Transverse colon (tissue), 4 donors: ENCODE measurements around the gene EDNRB.

Experiments
- CTCF ChIP-seq, 5 experiments: fragments of 200-600 bp in 3 of 5; fragments of 450-650 bp in 2 of 5; sonication (generic) in 3 of 5; IDR thresholded peaks; 1 replicate in 2 of 5; 2 replicates in 3 of 5; pipeline ENCODE4 v1.5.1; 2016 to 2017; ENCODE audit warnings: antibody characterized with exemption in 5 of 5, inconsistent platforms in 3 of 5, mild to moderate bottlenecking in 2 of 5, moderate library complexity in 1 of 5
- POLR2AphosphoS5 ChIP-seq, 3 donors: sonication (generic); formaldehyde crosslinking; IDR thresholded peaks; one replicate each; pipeline ENCODE4 v1.6.1; 2016; ENCODE audit warnings: antibody characterized with exemption in 3 of 3

- TF ChIP-seq CTCF (IDR thresholded peaks at IDR 0.05) (no peak), POLR2AphosphoS5 (IDR thresholded peaks at IDR 0.05) (no peak)
These were observed 48.0 kb upstream of the EDNRB start for GRCh38 chr13:77966671-77967070.
